SK-N-SH treated with all-trans-retinoic acid at 6 μM for 48 hours (cell line): Measurements from ENCODE around the gene POLD4.

Source experiments
- ATAC-seq: fragments of 200-7000 bp; cut with Tn5 transposase; 3 replicates; pipeline ENCODE4 v1.9.1; 2020; ENCODE audit warnings: mild to moderate bottlenecking, moderate library complexity
- ARNTL ChIP-seq: fragments of 450-650 bp; formaldehyde crosslinking; IDR thresholded peaks from 2 replicates; pipeline ENCODE4 v1.5.0; 2020; ENCODE audit warnings: low read depth, mild to moderate bottlenecking, moderate library complexity, borderline replicate concordance
- BACH2 ChIP-seq: fragments of 250-450 bp; sonication (Bioruptor Pico); IDR thresholded peaks from 2 replicates; pipeline ENCODE4 v1.9.0; 2021; ENCODE audit warnings: mild to moderate bottlenecking, borderline replicate concordance
- CREB5 ChIP-seq: fragments of 250-450 bp; sonication (Bioruptor Pico); IDR thresholded peaks from 2 replicates; pipeline ENCODE4 v1.5.1; 2020; ENCODE audit warnings: low read depth, mild to moderate bottlenecking, moderate library complexity
- CSDC2 ChIP-seq: fragments of 250-450 bp; sonication (Bioruptor Pico); IDR thresholded peaks from 2 replicates; pipeline ENCODE4 v1.5.0; 2020; ENCODE audit warnings: mild to moderate bottlenecking, moderate library complexity
- CSRNP3 ChIP-seq: fragments of 250-450 bp; sonication (Bioruptor Pico); IDR thresholded peaks from 2 replicates; pipeline ENCODE4 v1.5.1; 2021; ENCODE audit warnings: mild to moderate bottlenecking, moderate library complexity
- ESRRG ChIP-seq: fragments of 250-450 bp; sonication (Bioruptor Pico); IDR thresholded peaks from 2 replicates; pipeline ENCODE4 v1.6.1; 2021; ENCODE audit warnings: mild to moderate bottlenecking
- OSR1 ChIP-seq: fragments of 250-450 bp; sonication (Bioruptor Pico); IDR thresholded peaks from 2 replicates; pipeline ENCODE4 v1.8.0; 2022; ENCODE audit warnings: moderate library complexity, mild to moderate bottlenecking, inconsistent platforms
- PATZ1 ChIP-seq: fragments of 250-450 bp; sonication (Bioruptor Pico); IDR thresholded peaks from 2 replicates; pipeline ENCODE4 v1.8.0; 2020; ENCODE audit warnings: mild to moderate bottlenecking, moderate library complexity, borderline replicate concordance
- POU6F1 ChIP-seq: fragments of 250-450 bp; sonication (Bioruptor Pico); IDR thresholded peaks from 2 replicates; pipeline ENCODE4 v1.8.0; 2021; ENCODE audit warnings: low read depth, mild to moderate bottlenecking, moderate library complexity, borderline replicate concordance
- PPARA ChIP-seq: fragments of 250-450 bp; sonication (Bioruptor Pico); IDR thresholded peaks from 2 replicates; pipeline ENCODE4 v1.5.0; 2020; ENCODE audit warnings: mild to moderate bottlenecking, borderline replicate concordance
- RARB ChIP-seq: fragments of 250-450 bp; sonication (Bioruptor Pico); IDR thresholded peaks from 2 replicates; pipeline ENCODE4 v1.8.0; 2021; ENCODE audit warnings: mild to moderate bottlenecking, moderate library complexity
- SNAI2 ChIP-seq: fragments of 250-450 bp; sonication (Bioruptor Pico); IDR thresholded peaks from 2 replicates; pipeline ENCODE4 v1.5.0; 2020; ENCODE audit warnings: mild to moderate bottlenecking, moderate library complexity
- TCF4 ChIP-seq: fragments of 250-450 bp; sonication (Bioruptor Pico); IDR thresholded peaks from 2 replicates; pipeline ENCODE4 v1.8.0; 2021; ENCODE audit warnings: mild to moderate bottlenecking, moderate library complexity, borderline replicate concordance
- TSHZ2 ChIP-seq: fragments of 250-450 bp; sonication (Bioruptor Pico); IDR thresholded peaks from 2 replicates; pipeline ENCODE4 v1.5.0; 2020; ENCODE audit warnings: mild to moderate bottlenecking, moderate library complexity
- ZC3H10 ChIP-seq: fragments of 250-450 bp; sonication (Bioruptor Pico); IDR thresholded peaks from 2 replicates; pipeline ENCODE4 v1.5.1; 2021; ENCODE audit warnings: mild to moderate bottlenecking, moderate library complexity
- ZFP3 ChIP-seq: fragments of 250-450 bp; sonication (Bioruptor Pico); IDR thresholded peaks from 2 replicates; pipeline ENCODE4 v1.5.0; 2020; ENCODE audit warnings: mild to moderate bottlenecking, moderate library complexity
- ZFP30 ChIP-seq: fragments of 450-650 bp; formaldehyde crosslinking; IDR thresholded peaks from 2 replicates; pipeline ENCODE4 v1.5.0; 2022; ENCODE audit warnings: mild to moderate bottlenecking, moderate library complexity
- ZNF565 ChIP-seq: fragments of 450-650 bp; formaldehyde crosslinking; conservative IDR thresholded peaks from 2 replicates; pipeline ENCODE4 v1.5.0; 2020; ENCODE audit warnings: low read depth, mild to moderate bottlenecking, moderate library complexity
- ZNF70 ChIP-seq: fragments of 450-650 bp; formaldehyde crosslinking; IDR thresholded peaks from 2 replicates; pipeline ENCODE4 v1.5.0; 2020; ENCODE audit warnings: mild to moderate bottlenecking, moderate library complexity
- ZNF8 ChIP-seq: fragments of 450-650 bp; formaldehyde crosslinking; IDR thresholded peaks from 2 replicates; pipeline ENCODE4 v1.5.0; 2020; ENCODE audit warnings: mild to moderate bottlenecking, moderate library complexity

The POLD4 gene

GRCh38 chr11:67323526-67323925 lies 29.8 kb downstream of the POLD4 start:
- no peak for ATAC-seq

GRCh38 chr11:67322049-67322448 lies 31.3 kb downstream of the POLD4 start:
- TF ChIP-seq ZFP30: no peak
- no peak for TF ChIP-seq SNAI2 (CRISPR knock-in tag)
- TF ChIP-seq ZNF565 (CRISPR knock-in tag): no peak
- TF ChIP-seq, all 23 proteins: peak for 0
- ATAC-seq: no peak

More at GRCh38 chr11:67323526-67323925, 29.8 kb downstream of the POLD4 start:
- TF ChIP-seq CSRNP3 (CRISPR knock-in tag): no peak
- no peak for TF ChIP-seq ESRRG (CRISPR knock-in tag)
- TF ChIP-seq PPARA (CRISPR knock-in tag): no peak
- TF ChIP-seq POU6F1 (CRISPR knock-in tag): no peak
- TF ChIP-seq CREB5 (CRISPR knock-in tag): no peak
- no peak for TF ChIP-seq OSR1 (CRISPR knock-in tag)
- TF ChIP-seq ARNTL (CRISPR knock-in tag): no peak
- TF ChIP-seq ZNF8: no peak
- TF ChIP-seq TCF4 (CRISPR knock-in tag): no peak
- TF ChIP-seq ZNF565 (CRISPR knock-in tag): no peak
- TF ChIP-seq RARB (CRISPR knock-in tag): no peak
- no peak for TF ChIP-seq BACH2 (CRISPR knock-in tag)
- no peak for TF ChIP-seq ZC3H10 (CRISPR knock-in tag)

GRCh38 chr11:67321313-67321871 lies 32.0 kb downstream of the POLD4 start:
- ATAC-seq: no peak
- no peak for TF ChIP-seq BACH2 (CRISPR knock-in tag)
- no peak for TF ChIP-seq ZFP3 (CRISPR knock-in tag)
- no peak for TF ChIP-seq PATZ1 (CRISPR knock-in tag)
- no peak for TF ChIP-seq ZNF70 (CRISPR knock-in tag)
- no peak for TF ChIP-seq CSDC2

- no peak for ATAC-seq
- TF ChIP-seq OSR1 (CRISPR knock-in tag) (no peak), PPARA (CRISPR knock-in tag) (no peak), RARB (CRISPR knock-in tag) (no peak), CSRNP3 (CRISPR knock-in tag) (no peak), BACH2 (CRISPR knock-in tag) (no peak), ZNF565 (CRISPR knock-in tag) (no peak), PATZ1 (CRISPR knock-in tag) (no peak), TSHZ2 (CRISPR knock-in tag) (no peak), ZNF8 (no peak)
Measured at GRCh38 chr11:67320691-67321090, 32.7 kb downstream of the POLD4 start.
